ENCODE data around the gene IGF2BP3.
A peak's percentile ranks its signal among the peaks of the same experiment; 100 is the strongest.

The IGF2BP3 gene

DNA sequence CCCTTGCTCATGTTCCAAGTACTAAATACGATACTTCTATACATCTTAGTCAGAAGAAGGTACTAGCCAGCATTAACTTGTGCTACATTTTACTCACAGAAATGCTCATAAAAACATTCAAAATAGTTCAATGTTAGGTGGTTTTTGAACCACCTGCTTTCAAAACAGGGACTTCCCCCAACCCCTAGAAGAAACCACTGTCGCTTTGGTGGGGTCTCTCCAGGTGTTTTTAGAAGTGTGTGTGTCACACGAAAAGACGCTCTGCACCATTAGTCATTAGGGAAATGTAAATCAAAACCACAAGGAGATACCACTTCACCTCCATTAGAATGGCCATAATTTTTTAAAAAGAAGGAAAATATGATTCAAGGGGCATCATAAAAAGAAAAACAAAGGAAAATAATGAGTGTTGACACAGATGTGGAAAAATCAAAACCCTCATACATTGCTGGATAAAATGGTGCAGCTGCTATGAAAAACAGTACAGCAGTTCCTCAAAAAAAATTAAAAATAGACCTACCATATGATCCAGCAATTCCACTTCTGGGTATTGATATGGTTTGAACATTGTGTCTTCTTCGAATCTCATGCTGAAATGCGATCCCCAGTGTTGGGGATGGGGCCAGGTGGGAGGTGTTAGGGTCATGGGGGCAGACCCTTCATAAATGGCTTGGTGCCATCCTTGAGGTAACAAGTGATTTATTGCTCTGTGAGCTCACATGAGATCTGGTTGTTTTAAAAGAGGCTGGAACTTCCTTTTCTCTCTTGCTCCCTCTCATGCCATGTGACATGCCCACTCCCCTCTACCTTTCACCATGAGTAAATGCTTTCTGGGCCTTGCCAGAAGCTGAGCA lies 96.9 kb downstream of the IGF2BP3 start:
- DNase-seq: peak; percentile 54 to 65

DNA sequence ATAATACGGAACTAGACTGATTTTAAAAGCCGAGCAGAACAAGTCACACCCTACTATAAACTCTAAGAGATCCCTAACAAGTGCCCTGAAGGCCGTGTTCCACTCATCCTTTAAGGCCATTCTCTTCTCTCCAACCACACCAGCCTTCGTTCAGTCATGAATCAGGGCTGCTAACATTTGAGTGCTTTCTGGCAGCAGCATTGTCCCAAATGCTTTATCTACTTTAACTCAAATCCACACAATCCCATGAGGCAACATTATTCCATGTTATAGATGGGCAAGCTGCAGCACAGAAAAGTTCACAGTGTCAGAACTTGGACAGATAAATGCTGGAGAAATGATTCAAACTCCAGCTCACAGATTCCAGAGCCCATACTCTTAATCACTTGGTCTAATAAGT lies 97.7 kb downstream of the IGF2BP3 start:
- no peak for DNase-seq

DNA sequence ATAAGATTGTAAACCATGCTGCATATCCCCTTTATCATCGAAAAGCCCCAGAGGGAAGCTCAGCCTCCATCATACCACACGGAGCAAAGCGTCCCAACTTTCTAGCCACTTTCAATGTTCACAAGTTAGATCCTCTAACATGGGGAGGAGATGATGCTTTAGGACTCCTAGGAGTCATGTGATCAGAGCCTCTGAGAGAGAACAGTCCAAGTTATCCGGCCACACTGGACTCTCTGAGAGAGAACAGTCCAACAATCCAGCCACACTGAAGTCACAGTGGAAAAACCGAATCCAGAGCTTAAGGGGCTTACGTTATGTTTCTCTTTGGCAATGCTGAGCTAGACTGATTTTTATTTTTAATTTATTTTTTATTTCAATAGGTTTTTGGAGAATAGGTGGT lies 98.6 kb downstream of the IGF2BP3 start:
- no peak for DNase-seq

DNA sequence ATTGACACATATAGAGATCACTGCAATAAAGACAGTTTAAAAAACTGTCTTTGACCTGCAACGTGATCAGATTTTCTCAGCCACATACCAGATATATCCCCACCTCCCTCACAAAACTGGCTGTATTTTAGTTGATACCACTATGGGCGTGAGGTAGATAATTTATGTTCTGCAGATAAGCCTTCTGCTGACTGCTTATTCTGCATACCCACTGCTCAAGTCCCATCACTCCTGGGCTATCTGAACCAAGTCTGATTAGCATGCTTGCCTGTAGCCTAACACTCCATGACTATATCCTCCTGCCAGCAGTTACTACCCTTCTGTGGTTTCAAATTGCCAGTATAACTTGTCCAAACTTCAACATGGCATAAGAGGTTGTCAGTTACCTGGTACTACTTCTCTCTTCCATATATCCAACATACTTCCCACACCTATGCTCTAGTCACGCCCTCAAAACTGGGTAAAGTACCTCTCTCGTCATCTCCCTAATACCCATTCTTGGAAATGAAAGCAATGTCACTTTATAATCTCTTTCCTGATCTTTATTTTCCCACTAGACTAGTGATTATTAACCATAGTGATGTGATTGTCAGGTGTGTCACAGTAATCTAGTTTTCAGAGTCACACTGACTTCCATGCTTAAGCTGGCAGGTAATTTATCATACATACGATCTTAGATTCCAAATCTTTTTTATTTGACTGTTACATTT lies 100.4 kb downstream of the IGF2BP3 start:
- DNase-seq: no peak

DNA sequence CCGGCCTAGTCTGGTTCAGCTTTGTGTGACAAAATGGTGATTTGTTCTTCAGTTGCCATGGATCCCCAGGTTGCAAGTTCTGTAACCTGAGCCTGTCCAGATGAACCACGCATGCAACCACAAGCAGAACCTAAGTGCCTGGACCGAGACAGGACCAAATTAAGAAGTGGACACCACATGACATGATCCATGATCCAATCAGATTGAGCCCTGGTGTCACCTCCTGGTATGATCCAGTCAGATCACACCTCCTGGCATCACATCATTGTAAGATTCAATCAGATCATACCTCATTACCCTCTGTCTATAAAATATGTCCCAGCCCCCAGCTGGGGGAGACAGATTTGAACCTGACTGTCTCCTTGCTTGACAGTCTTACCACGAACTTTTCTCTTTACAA lies 101.2 kb downstream of the IGF2BP3 start:
- no peak for DNase-seq

DNA sequence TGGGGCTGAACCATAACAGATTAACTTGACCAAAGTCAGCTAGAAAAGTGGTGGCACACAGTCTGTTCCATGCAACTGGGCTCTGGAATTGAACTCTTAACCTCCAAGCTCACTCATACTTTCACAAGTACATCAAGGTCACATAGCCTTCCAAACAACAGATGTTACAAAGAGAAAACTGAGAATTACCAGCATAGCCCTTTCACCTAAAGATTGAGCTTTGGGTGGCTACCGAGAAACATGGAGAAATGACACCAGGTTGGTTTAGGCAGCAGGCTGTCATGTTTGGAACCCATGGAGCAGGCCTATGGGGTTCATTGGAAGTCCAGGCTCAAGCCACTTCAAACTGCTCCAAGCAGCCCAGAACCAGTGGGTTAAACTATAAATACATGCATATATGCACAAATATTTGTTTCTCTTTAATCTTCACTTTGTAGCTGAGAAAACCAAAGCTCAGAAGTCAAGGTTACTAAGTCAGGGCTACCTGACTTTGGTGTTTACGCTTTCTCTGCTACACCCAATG lies 112.1 kb downstream of the IGF2BP3 start:
- DNase-seq: no peak

DNA sequence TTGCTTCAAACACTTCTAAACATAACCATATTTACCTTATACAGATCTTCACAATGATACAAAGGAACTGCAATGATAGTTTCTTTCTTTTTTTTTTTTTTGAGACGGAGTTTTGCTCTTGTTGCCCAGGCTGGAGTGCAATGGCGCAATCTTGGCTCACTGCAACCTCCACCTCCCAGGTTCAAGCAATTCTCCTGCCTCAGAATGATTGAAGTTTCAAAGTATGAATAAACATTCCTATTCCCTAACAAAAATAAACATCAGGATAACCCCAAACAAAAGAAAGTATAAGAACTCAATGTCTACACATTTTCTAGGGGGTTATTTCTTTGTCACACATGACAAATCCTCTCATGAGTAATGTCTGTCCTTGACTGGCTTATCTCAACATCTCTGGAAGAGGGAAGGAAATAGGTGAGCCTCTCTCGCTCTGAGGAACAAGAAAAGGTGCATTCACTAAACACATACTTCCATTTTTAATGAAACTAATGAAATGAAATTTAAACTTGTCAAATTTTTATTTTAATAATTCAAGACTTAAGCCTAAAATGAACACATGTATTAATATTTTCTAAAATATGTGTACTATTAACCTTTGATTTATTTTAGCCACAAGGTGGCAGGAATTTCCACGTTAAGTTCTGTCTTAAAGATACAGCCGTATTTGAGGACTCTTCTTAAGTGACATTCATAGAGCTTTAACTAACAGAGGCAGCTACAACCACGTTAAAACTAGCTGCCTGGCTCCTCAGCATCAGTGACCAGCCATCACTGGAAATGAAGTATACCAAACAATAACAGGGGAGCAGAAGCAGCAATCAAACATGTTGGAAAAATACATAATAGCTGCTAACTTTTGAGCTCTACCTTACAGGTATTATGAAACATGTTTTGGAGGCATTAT lies 112.8 kb downstream of the IGF2BP3 start:
- DNase-seq: no peak

DNA sequence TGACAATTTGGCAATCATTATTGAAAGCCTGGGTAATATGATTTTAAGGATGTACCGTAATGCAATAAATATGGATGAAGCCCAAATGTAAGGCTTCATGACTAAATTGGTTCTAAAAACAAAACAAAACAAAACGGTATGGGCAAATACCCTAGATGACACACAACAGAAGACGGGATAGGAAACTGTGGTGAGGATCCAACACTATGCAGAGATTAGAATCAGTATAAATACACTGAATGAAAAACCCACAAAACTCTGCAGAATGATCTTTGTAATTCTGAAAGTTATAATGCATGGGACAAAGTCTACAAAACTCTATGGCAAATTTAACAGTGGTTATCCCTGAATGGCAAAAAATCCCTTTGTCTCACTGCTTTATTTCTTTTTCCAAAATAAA lies 113.6 kb downstream of the IGF2BP3 start:
- no peak for DNase-seq

DNA sequence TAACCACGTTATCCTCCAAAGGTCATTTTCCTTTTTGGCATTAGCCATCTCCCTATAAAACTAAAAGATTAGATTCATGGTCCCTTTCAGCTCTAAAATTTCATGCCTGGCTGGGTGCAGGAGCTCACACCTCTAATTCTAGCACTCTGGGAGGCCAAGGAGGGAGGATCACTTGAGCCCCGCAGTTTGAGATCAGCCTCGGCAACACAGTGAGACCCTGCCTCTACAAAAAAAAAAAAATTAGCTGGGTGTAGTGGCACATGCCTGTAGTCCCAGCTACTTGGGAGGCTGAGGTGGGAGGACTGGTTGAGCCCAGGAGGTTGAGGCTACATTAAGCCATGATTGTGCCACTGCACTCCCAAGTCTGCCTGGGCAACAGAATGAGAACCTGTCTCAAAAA lies 114.1 kb downstream of the IGF2BP3 start:
- no peak for DNase-seq

DNA sequence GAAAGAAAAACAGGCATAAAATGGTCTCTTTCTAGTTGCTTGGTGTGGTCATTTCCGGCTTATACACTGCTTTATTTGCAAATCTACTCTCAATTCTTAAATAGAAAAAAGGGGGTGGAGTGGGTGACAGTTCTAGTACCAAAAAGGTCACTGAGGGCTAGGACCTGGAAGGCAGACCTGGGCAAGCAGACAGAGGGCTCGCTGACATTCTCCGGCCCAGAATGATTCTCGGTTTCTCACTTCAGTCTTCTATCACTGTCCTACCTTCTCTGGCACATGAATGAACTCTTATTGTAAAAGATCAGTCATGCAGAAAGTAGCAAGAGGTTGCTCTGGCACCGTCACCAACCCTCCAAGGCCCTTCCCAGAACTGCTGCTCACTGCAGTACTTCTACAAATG lies 117.1 kb downstream of the IGF2BP3 start:
- DNase-seq: no peak

DNA sequence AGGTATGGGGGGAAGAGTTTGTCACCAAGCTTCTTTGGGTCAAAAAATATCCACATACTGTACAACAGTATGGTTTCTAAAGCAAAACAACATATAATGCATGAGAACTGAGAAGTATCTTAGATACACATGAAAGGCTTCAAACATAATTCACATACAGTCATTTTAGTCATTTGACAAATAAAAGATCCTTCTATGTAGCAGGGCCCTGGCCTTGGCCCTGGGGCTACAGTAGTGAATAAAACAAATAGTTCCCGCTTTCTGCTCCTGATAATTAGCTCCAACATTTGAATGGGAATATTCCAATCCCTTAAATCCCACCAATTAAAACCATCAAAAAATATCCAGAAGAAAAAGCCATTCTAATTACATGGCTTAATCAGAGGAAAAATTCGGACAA lies 119.8 kb downstream of the IGF2BP3 start:
- DNase-seq: no peak

DNA sequence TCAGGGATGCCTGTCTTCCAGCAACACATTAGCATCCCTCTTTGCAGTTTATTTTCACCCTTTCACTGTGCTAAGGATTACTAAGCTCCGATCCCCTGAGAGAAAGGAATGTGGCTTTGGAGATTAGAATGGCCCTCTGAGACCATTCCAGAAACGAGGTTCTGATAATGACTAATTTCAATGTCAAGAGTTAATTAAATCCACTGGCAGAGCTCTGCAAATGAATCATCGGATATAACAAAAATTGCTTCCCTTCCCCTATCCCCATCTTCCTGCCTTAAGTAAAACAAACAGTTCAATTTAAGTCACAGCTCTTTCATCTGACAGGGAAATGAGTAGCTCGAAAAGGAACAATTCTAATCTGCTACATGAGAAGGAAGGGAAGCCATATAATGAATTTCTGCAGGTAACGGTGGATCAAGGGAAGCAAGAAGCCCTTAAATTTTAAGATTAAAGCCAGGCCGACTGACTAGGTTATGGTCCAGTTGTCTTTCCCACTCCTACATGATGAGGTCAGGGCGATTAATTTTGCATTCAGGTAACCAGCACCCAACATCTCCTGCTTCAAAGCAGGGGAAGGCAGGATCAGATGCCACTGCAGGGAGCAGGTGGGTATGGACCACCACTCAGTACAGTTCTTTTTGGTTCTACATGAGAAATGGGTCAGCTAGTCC lies 120.7 kb downstream of the IGF2BP3 start:
- DNase-seq: no peak

DNA sequence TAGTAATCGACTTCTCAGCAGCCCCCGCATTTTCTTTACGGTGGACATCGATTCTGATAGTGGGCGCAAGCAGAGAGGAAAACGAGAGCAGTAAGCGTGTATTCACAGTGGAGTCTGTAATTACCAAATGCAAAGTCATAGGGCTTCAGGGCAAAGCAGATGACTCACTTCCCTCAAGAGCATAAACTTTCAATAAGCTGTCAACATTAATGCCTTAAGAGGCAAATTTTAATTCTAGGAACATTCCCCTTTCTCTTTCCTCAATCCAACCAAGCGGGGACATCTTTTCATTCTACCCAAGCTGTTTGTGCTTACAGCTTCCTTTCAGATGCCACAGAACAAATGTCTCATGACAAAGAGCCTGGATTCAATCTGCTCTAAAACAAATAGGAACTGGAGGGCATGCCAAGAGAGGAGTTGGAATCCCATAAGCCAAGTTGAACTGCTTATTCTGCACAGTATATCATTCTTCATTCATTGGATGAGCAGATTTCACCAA lies 122.6 kb downstream of the IGF2BP3 start:
- no peak for DNase-seq

DNA sequence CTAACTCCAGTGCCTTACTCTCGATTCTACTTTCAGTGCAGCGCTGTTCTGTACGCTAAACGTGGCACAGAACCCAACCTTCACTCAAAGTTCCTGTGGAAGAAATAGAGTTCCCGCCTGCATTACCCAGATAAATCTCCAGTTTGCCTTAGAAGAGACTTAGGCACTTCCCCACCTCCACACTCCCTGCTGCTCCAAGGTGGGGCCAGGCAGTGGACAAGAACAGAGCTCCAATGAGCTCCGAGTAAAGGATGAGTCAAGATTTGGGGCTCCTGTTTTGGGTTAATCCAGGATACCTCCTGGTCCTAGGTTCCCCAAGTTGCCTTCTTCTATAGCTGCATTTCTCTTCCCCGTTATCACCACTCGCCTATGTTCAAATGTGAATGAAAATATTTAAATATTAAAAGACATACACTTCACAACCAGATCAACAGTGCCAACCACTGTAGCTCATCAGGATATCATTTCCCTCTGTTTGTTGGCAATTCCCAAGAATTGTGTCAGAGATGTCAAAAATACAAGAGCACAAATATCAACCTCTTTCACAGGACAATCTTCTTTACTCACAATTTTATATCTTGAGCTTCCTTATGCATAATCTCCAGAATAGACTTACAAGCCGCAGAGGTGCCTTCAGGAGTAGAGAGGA lies 123.1 kb downstream of the IGF2BP3 start:
- no peak for DNase-seq

DNA sequence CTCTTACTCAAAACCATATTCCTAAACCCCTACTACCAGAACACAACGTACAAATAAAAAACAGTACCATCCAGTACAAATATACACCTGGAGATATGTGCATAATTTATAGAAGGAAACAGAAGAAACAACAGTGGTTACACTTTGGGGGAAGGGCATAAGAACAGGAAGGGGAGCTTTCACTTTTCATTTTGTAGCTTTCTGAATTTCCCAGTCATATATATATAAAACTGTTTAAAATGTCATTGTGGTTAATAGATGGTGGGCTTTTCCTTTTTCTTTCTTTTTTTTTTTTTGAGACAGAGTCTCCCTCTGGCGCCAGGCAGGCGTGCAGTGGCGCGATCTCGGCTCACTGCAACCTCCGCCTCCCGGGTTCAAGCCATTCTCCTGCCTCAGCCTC lies 124.0 kb downstream of the IGF2BP3 start:
- no peak for DNase-seq

DNA sequence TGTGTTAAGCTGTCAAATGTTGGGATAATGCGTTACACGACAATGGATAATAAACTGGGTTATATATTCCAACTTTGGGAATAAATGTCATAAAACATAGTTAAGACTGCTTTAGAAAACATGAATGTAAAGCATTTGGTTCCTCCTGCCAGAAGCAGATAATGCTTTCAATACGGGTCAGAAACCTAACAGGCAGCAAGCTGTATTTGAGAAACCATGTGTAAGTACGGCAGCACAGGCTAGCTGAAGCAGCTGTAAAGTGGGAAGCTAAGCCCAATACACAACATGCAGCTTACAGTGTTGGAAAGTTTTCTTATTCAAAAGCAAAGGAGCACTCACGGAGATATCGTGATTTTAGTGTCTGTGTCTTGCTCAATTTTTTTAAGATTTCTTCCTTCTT lies 124.7 kb downstream of the IGF2BP3 start:
- no peak for DNase-seq

DNA sequence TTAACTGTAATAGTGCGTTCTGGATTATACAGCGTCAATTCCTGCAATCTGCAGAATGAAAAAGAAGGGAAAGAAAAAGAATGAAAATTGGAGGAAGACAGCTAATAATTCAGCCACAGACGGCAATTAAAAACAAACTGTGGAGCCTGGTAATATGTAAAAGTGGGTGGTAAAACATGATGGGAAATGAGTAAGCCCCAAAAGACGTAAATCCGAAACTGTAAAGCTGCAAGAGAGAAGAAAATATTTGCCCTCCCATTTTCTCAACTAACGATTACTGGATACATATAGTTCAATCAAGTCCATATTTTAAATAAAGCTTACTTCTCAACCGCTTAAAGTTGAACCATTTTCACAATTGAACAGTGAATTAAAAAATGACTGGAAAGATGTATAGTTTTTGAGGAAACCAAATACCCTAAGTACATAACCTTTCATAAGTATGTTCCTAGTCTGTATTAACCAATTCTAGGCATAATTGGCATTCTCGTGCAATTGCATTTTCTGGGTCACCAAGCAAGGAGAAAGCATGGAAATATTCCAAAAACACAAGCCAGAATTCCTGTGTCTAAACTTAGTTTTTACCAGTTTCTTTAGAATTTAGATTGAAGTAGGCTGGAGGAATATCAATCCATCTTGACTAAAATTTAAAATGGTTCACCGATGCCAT lies 126.3 kb downstream of the IGF2BP3 start:
- no peak for DNase-seq

DNA sequence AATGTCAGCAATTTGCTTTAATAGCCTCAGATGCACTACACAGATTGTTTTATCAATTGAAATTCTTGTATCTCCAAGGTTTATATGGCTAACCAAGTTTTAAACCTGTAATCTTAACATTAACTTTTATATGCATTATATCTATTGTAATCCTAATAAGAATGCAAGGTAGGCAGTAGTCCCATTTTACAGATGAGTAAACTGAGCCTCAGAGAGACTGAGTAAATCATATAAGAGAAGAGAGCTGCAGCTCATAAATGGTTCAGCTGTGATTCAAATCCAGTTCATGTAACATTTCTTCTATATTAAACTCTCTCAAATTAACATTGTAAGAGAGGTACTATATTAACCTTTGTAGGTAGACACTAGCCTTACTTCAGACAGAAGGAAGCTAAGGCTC lies 127.2 kb downstream of the IGF2BP3 start:
- DNase-seq: no peak

DNA sequence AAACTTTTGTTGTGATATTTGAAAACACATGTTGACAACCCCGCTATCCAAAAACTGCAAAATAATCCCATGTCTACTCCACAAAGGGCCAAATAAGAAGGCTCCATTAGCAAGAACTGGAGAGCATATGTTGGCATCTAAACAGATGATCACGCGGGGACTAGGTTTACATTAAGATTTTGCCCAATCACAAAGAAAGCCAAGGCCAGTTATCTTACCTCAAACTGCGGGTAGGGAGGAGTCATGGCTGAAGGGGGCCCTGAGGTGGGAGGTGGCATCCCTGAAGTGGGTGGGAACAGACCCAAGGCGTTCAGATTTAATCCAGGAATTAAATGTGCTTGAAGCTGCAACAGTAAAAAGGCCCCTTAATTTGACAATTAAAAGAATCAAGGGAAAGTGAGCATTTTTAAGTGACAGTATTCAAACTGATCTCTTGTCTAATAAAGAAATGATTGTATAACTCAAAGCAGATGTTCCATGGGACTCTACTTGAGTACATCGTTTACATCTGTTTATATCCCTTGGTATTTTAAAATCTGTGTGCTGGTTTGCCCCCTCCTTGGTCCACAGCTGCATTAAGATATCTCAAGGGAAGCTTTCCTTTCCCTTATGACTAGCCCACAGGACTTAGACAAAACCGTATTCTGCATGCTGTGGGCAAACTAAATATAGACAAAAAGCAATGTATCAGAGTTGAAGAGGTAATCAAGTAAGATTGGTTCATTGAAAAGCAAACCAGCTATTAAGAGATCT lies 128.3 kb downstream of the IGF2BP3 start:
- DNase-seq: no peak

DNA sequence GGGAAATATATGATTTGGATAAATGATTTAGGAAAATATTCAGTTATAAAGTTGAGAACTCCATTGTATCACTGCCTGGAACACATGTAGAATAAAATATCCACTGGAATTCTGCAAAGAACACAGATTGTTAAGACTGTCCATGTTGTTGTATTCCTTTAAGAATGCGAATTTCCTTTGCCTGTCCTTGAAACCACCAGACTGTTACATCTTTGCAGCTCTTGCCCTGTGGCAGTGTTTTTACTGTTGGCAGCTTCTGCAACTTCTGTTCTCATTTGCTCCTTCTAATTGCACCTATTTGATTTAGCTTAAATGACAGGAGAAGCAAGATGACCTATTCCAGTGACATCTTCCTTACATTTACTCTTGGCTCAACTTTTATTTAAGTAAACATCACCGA lies 131.4 kb downstream of the IGF2BP3 start:
- DNase-seq: no peak

DNA sequence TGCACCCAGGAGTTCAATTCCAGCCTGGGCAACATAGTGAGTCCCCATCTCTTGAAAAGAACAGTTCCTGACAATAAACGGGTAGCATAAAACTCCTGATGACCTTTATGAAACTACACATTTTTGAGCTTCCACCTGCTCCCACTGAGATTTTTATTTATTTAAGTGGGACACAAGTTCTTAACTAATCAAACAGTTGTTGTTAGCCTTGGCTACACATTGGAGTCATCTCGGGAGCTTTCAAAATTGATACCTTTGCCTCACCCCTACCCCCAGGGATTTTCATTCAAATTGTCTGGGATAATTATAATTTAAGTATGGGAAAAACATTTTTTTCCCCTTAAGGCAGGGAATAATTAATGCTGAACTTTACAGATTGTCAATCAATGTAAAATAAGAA lies 131.9 kb downstream of the IGF2BP3 start:
- no peak for DNase-seq
